ENCODE measurements around the gene PTGFR. TPM values are rescaled to one million over a fixed set of nuclear protein-coding genes. Genes with fewer than 3 reads are reported as not detected.

PTGFR gene
- total and polyA plus RNA-seq, 2 of the 4 experiments (the other 2 are of a cell fraction): 1.7 to 5.4 TPM

DNA sequence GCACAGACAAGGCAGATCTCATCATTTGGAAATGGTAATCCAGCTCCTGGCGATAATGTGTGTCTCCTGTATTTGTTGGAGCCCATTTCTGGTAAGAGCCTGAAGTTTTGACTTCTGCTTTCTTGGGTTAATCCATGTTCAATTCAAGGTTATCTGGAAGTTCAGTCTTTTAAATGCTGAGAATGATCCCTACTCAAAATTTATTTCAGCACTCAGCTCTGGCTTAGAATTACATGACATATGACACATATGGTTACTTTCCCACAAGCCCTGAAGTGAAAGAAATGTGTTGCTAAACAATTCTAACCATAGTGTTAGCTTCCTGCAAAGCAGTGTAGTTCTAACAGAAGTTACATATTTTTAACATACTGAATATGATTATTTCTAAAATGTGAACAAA, 2.7 kb downstream of the PTGFR start:
- DNase-seq (peak; percentile 37), ATAC-seq (ENCODE audit: low read depth) (no peak)
- Histone ChIP-seq H3K27me3 (ENCODE audit: control insufficient read depth, insufficient read depth, low read length) (no peaks in the 10 kb centered on the region), H3K56ac (ENCODE audit: extremely low read depth, insufficient read depth, low read length) (no peak overlapping the region), H3K9me3 (ENCODE audit: control insufficient read depth, insufficient read depth, low read length) (no peaks in the 10 kb centered on the region), H3K9me1 (ENCODE audit: insufficient read depth, low read length) (peaks cover 10% of the 10 kb centered on the region), H2AK9ac (replicated peaks; ENCODE audit: low read depth, low read length, poor library complexity) (no peak overlapping the region), H3K4ac (ENCODE audit: low read depth, low read length) (no peak overlapping the region), H2BK15ac (ENCODE audit: low read depth, low read length) (no peak overlapping the region), H3K27ac (ENCODE audit: insufficient read depth, low read length) (no peak overlapping the region), H4K20me1 (ENCODE audit: insufficient read depth, low read length) (no peaks in the 10 kb centered on the region), H2BK5ac (ENCODE audit: low read depth, low read length, poor library complexity, severe bottlenecking) (no peak overlapping the region), H3K79me1 (ENCODE audit: low read depth in 1 of 2, low read length in 2 of 2) (peaks cover 0 to 17% of the 10 kb centered on the region in 2 experiments; a peak in 2 of 4 replicates), H3K23ac (ENCODE audit: low read depth, low read length) (no peak overlapping the region), H3K4me2 (ENCODE audit: low read depth, low read length) (peak overlapping the region; percentile 39), H4K8ac (ENCODE audit: low read depth in 2 of 2, low read length in 2 of 2) (no peak overlapping the region), H3K4me1 (ENCODE audit: control insufficient read depth, insufficient read depth, low read length) (no peaks in the 10 kb centered on the region; the same call in 1 of the 2 replicates), H2AFZ (replicated peaks; ENCODE audit: low read length, poor library complexity) (no peak overlapping the region), H4K91ac (ENCODE audit: insufficient read depth, low read depth, low read length) (no peak overlapping the region), H3K9ac (ENCODE audit: low read depth, low read length) (no peak overlapping the region), H3K14ac (replicated peaks; ENCODE audit: low read depth, low read length) (no peak overlapping the region), H2AK5ac (ENCODE audit: low read depth, low read length) (no peak overlapping the region), H4K5ac (ENCODE audit: low read depth, low read length) (no peak overlapping the region), H3K4me3 (ENCODE audit: insufficient read depth, low read depth, low read length) (no peak overlapping the region), H3K18ac (ENCODE audit: low read depth, low read length) (no peak overlapping the region), H2BK20ac (ENCODE audit: low read depth, low read length) (no peak overlapping the region), H3K36me3 (ENCODE audit: control insufficient read depth, insufficient read depth, low read length) (no peaks in the 10 kb centered on the region), H2BK120ac (ENCODE audit: low read depth, low read length) (no peak overlapping the region)
- intact Hi-C loops (cut with micrococcal nuclease) (no loop called here), in situ Hi-C loops (cut with MboI; ENCODE audit: low sequenced_read_pairs) (no loop called here), dilution Hi-C loops (cut with HindIII; ENCODE audit: low sequenced_read_pairs, unreplicated experiment) (no loop called here)
- BruUV-seq (replicated peaks): no TSS peak
- no CpG with 5 or more reads among the region's 1 CpG for WGBS, 2 experiments (ENCODE audit: extremely low coverage in 2 of 2, insufficient read length in 1 of 2)
- POLR2A ChIA-PET (ENCODE audit: unreplicated experiment): no interaction called here
- CTCF ChIA-PET: no interaction called here
- TF ChIP-seq BHLHE40 (IDR thresholded peaks at IDR 0.05; ENCODE audit: low read depth, low read length): no peak
- TF ChIP-seq RAD21 (IDR thresholded peaks at IDR 0.05; ENCODE audit: low read length): no peak
- TF ChIP-seq NFE2L2 (IDR thresholded peaks at IDR 0.05; ENCODE audit: low read depth, low read length): no peak

Measured in IMR-90 (cell line).